ENCODE results near the gene CMC4. TPM values are rescaled to one million over a fixed set of nuclear protein-coding genes. Genes with fewer than 3 reads are reported as not detected.

The CMC4 gene
- total RNA-seq, 2 experiments from 2014 or later: 14.3 to 30.6 TPM

GRCh38 chrX:155056877-155057792 lies 13.8 kb downstream of the CMC4 start:
- DNase-seq (ENCODE audit: low spot score): peak; percentile 45
- Histone ChIP-seq H3K36me3 (ENCODE audit: insufficient read depth, low read length) (peaks cover 34% of the 10 kb centered on the region), H3K9me2 (ENCODE audit: insufficient read depth, low read length) (no peaks in the 10 kb centered on the region), H4K20me1 (ENCODE audit: insufficient read depth, low read length) (no peaks in the 10 kb centered on the region), H3K4me3 (ENCODE audit: low read depth, low read length, poor library complexity, severe bottlenecking) (no peak overlapping the region), H3K27ac (ENCODE audit: low read depth, low read length, poor library complexity, severe bottlenecking) (no peak overlapping the region), H2AFZ (ENCODE audit: low read length) (no peak overlapping the region), H3K4me2 (ENCODE audit: low read length) (no peak overlapping the region), H3K4me1 (ENCODE audit: insufficient read depth, low read length, poor library complexity, severe bottlenecking) (no peaks in the 10 kb centered on the region), H3K79me2 (ENCODE audit: insufficient read depth, low read depth, low read length) (no peaks in the 10 kb centered on the region), H3K9me3 (ENCODE audit: low read length) (no peaks in the 10 kb centered on the region)
- TF ChIP-seq CTCF (conservative IDR thresholded peaks at IDR 0.05; ENCODE audit: low read length): peak; percentile 75
- no peak for TF ChIP-seq EZH2phosphoT487 (IDR thresholded peaks at IDR 0.05; ENCODE audit: borderline replicate concordance, low read depth, low read length)
- ChIA-PET POLR2A (no interaction called here), CTCF (ENCODE audit: unreplicated experiment) (interaction anchor here (0.6 kb wide), 1 partner anchor 128 kb away, joined by 3 read pairs; no protein-coding TSS in a partner anchor)
- BruUV-seq (replicated peaks): no TSS peak
- intact Hi-C loops (cut with micrococcal nuclease; ENCODE audit: unreplicated experiment): loop anchor here (1.0 kb wide), 1 partner anchor 77 kb away; no protein-coding TSS in a partner anchor

DNA sequence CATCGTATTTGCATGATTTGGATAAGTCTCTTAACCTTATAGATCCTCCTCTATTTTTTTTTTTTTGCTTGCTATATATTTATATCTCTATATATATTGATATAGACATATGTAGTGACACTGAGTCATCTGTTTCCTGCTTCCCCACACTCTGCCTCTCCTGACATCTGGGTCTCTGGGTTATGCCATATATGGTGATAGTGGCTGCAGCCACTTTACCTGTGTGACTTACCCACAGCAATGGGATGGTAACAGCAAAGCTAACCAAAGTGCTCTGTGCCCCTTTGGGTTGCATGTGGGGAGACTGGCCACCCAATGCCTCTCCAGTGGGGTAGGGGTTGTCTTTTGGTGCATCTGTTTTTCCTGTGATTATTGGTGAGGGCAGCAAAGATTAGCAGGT lies 14.5 kb downstream of the CMC4 start:
- Histone ChIP-seq H3K27ac (ENCODE audit: low read depth, low read length, poor library complexity, severe bottlenecking) (no peak overlapping the region), H3K79me2 (ENCODE audit: insufficient read depth, low read depth, low read length) (no peaks in the 10 kb centered on the region), H3K36me3 (ENCODE audit: insufficient read depth, low read length) (peaks cover 30% of the 10 kb centered on the region), H3K9me3 (ENCODE audit: low read length) (no peaks in the 10 kb centered on the region), H2AFZ (ENCODE audit: low read length) (no peak overlapping the region), H3K4me1 (ENCODE audit: insufficient read depth, low read length, poor library complexity, severe bottlenecking) (no peaks in the 10 kb centered on the region), H3K4me3 (ENCODE audit: low read depth, low read length, poor library complexity, severe bottlenecking) (no peak overlapping the region), H3K9me2 (ENCODE audit: insufficient read depth, low read length) (no peaks in the 10 kb centered on the region), H3K4me2 (ENCODE audit: low read length) (no peak overlapping the region), H4K20me1 (ENCODE audit: insufficient read depth, low read length) (no peaks in the 10 kb centered on the region)
- intact Hi-C loops (cut with micrococcal nuclease; ENCODE audit: unreplicated experiment): no loop called here
- DNase-seq (ENCODE audit: low spot score): no peak
- BruUV-seq (replicated peaks): no TSS peak
- TF ChIP-seq EZH2phosphoT487 (IDR thresholded peaks at IDR 0.05; ENCODE audit: borderline replicate concordance, low read depth, low read length) (no peak), CTCF (conservative IDR thresholded peaks at IDR 0.05; ENCODE audit: low read length) (no peak)
- ChIA-PET POLR2A (no interaction called here), CTCF (ENCODE audit: unreplicated experiment) (no interaction called here)

- Histone ChIP-seq H2AFZ (ENCODE audit: low read length) (no peak overlapping the region), H3K27ac (ENCODE audit: low read depth, low read length, poor library complexity, severe bottlenecking) (no peak overlapping the region), H3K9me2 (ENCODE audit: insufficient read depth, low read length) (no peaks in the 10 kb centered on the region), H3K9me3 (ENCODE audit: low read length) (no peaks in the 10 kb centered on the region), H3K4me3 (ENCODE audit: low read depth, low read length, poor library complexity, severe bottlenecking) (no peak overlapping the region), H3K4me1 (ENCODE audit: insufficient read depth, low read length, poor library complexity, severe bottlenecking) (no peaks in the 10 kb centered on the region), H3K4me2 (ENCODE audit: low read length) (no peak overlapping the region), H3K79me2 (ENCODE audit: insufficient read depth, low read depth, low read length) (no peaks in the 10 kb centered on the region), H3K36me3 (ENCODE audit: insufficient read depth, low read length) (peaks cover 23% of the 10 kb centered on the region), H4K20me1 (ENCODE audit: insufficient read depth, low read length) (no peaks in the 10 kb centered on the region)
- intact Hi-C loops (cut with micrococcal nuclease; ENCODE audit: unreplicated experiment): no loop called here
- ChIA-PET CTCF (ENCODE audit: unreplicated experiment) (no interaction called here), POLR2A (no interaction called here)
- no peak for TF ChIP-seq EZH2phosphoT487 (IDR thresholded peaks at IDR 0.05; ENCODE audit: borderline replicate concordance, low read depth, low read length)
- TF ChIP-seq CTCF (conservative IDR thresholded peaks at IDR 0.05; ENCODE audit: low read length): no peak
- BruUV-seq (replicated peaks): no TSS peak
- DNase-seq (ENCODE audit: low spot score): no peak
Measured at GRCh38 chrX:155055494-155055893, 15.4 kb downstream of the CMC4 start.

Data from OCI-LY7 (cell line).